Cardiac fibroblast (primary cell): ENCODE results near the gene TSGA10IP.

ENCODE experiments used
- DNase-seq, 2 donors: peaks; one replicate each; pipeline versions ENCODE4 v3.0.0 to v3.0.0-alpha.2; 2010; ENCODE audit warnings: low read depth in 2 of 2
- H3K4me3 ChIP-seq, 2 donors: replicated peaks in 1 of 2; 1 replicate in 1 of 2; 2 replicates in 1 of 2; pipeline ENCODE4 v1.5.1; 2011; ENCODE audit warnings: low read depth in 2 of 2, low read length in 2 of 2, mild to moderate bottlenecking in 2 of 2, moderate library complexity in 1 of 2
- TF ChIP-seq, protein P1 (sequence below): IDR thresholded peaks from one replicate; pipeline ENCODE4 v1.5.1; 2011; ENCODE audit warnings: low read depth, mild to moderate bottlenecking, low read length, inconsistent platforms

TSGA10IP gene

DNA sequence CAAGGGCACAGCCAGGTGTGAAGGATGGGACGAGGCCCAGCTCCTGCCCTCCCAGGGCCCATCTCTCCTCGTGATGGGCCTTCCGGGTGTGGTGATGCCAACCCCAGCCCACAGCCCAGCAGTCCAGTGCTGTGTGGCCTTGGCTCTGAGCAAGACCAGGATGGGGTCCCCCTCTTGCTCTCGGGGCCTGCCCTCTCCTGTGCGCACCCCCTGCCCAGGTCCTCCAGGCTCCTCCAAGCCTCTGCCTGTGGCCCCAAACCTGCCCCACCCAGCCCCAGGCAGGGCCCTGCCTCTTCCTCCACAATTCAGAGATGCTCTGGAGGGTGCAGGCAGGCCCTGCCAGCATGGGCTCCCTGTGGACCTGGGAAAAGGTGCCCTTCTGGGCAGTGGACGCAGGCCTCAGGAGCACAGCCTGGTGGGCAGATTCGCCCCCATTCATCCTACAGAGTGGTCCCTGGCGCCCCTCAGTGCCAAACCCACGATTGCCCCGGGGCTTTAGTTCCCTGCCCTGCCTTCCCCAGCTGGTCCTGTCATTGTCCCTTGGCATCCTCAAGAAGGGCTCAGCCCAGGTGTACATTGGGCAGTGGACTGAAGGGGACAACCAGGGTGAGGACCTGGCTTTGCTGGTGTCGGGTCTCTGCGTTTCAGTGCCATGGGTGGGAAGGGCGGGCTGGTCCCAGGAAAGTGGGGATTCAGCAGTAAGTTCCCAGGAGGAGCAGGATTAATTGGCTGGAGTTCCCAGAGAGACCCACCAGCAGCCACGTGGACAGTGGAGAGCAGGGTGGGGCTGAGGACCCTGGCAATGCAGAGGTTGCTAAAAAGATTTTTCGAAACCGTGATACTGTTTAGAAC, 36.9 kb downstream of the TSGA10IP start:
- no peak for DNase-seq
- TF ChIP-seq, protein P1, sequence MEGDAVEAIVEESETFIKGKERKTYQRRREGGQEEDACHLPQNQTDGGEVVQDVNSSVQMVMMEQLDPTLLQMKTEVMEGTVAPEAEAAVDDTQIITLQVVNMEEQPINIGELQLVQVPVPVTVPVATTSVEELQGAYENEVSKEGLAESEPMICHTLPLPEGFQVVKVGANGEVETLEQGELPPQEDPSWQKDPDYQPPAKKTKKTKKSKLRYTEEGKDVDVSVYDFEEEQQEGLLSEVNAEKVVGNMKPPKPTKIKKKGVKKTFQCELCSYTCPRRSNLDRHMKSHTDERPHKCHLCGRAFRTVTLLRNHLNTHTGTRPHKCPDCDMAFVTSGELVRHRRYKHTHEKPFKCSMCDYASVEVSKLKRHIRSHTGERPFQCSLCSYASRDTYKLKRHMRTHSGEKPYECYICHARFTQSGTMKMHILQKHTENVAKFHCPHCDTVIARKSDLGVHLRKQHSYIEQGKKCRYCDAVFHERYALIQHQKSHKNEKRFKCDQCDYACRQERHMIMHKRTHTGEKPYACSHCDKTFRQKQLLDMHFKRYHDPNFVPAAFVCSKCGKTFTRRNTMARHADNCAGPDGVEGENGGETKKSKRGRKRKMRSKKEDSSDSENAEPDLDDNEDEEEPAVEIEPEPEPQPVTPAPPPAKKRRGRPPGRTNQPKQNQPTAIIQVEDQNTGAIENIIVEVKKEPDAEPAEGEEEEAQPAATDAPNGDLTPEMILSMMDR: no peak
- H3K4me3 ChIP-seq: no peak overlapping the region

DNA sequence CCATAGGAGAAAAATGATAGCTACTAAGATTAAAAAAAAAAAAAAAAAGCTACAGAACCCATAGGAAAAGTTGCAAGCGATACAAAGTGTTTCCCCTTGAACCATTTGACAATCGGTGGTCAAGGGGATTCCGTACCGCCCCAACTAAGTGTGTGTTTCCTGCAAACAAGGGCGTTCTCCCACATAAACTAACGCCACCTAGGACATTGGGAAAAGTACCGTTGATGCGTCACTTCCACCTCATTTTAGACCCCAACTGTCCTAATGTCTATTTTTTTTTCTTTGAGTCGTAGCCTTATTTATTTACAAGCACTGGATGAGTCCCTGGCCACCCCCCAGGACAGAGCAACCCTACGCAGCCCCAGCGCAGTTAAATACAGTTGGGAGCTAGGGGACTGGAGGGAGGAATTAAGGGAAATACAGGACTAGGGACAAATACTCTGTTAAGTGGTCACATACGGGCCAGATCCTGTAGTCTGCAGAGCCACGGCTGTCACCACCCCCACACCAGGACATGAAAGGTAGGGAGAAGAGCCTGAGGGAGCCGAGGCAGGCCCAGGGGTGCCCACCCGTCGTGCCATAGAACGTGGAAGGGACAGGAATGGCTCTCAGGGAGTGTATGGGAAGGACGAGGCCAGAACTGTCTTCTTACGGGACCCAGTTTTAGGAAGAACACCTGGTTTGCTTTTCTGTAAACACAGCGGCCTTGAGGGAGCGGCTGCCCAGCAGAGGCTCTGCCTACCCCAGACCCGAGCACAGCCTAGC, 37.7 kb downstream of the TSGA10IP start:
- no peak for DNase-seq
- H3K4me3 ChIP-seq: no peak overlapping the region
- TF ChIP-seq, protein P1: no peak

DNA sequence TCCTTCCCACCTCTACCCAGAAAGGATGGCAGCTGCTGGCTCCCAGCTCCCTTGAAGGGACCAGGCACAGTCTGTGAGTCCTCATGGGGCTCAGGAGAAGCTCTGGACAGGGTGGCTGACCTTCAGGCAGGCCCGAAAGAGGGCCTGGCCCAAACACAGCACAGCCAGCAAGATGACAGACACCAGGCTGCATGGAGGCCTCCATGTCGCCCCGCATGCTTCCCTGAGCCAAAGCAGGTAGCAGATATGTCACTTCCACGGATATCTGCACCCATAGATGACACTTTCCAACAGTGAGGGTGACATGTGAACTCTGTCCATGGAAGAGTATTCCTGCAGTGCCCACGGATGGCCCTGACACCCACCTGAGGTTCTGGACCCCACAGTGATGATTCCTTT, 38.3 kb downstream of the TSGA10IP start:
- H3K4me3 ChIP-seq: no peak overlapping the region
- no peak for DNase-seq
- TF ChIP-seq, protein P1: no peak

DNA sequence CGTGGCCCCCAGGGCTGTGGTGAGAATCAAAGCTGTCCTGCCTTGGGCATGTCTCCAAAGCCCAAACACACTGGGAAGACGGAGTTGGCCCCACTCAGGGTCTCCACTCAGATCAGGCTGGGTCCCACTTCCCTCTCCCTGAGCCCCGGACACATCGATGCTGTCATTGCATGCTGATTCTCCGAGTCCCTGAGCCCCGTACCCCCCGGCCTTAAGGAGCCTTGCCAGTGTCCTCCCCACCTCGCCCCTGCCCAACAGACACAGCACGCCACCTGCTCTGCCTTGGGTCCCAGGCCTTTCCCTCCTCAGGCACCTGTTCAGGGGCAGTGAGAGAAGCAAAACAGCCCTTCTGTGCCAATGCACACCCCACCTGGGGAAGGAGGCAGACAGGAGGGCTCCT, 42.1 kb downstream of the TSGA10IP start:
- DNase-seq: no peak
- no peak overlapping the region for H3K4me3 ChIP-seq
- TF ChIP-seq, protein P1: no peak

DNA sequence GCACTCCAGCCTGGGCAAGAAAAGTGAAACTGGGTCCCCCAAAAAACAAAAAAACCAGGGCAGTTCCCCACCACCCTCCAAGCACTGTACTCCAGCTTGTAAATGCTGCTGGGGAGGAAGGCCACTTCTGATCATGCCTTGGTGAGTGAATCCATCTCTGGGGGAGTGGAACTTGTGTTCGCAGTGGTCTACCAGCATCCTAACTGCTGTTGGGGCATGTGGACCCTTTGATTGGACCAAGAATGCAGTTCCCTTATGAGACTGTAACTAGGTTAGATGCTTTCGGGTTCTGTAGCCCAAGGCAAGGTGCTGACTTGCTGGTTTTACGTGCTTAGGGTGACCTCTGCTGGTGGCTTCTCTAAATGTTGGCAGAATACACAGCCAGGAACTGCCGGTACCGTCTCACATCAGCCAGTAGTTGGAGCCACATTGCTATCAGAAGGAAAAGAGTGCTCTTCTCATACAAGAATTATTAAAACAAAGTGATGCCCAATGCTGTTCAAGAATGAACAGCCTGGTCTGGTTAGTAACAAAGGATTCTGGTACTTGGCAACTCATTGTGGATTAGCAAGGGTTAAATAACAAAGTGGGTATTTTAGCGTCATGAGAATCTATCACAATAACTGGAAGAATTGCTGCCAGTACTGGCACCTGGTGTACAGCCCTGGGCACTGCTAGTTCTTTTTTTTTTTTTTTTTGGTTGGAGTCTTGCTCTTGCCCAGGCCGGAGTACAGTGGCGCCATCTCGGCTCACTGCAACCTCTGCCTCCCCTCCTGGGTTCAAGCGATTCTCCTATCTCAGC, 43.7 kb downstream of the TSGA10IP start:
- no peak overlapping the region for H3K4me3 ChIP-seq
- DNase-seq: peak; percentile 98
- TF ChIP-seq, protein P1: peak; percentile 82

DNA sequence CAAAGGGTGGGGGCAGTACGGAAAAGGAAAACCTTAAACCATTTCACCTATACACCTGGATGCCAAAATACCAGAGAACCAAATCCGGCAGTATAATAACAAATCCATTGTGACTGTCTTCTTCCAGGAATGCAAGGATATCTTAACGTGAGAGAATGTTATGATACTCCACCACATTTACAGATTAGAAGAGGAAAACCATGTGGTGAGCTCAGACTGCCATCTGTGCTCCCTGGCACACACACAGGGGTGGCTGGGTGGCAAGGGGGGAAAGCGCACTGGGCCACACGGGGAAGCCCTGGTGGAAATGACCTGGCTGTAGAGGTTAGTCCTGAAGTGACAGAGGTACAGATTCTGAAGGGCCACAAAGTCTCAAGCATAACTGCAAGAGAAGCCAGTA, 46.8 kb downstream of the TSGA10IP start:
- TF ChIP-seq, protein P1: no peak
- DNase-seq: no peak
- no peak overlapping the region for H3K4me3 ChIP-seq
